Nephron progenitor cell (in vitro differentiated cells): Measurements from ENCODE around the gene ARID2.

Source experiments
- DNase-seq: peaks from one replicate; pipeline ENCODE4 v3.0.0; 2021
- H3K27ac Mint-ChIP-seq: 2 replicates; pipeline ENCODE4 v1.8.0; 2021; ENCODE audit warnings: mild to moderate bottlenecking, moderate library complexity, mixed read lengths
- H3K27me3 Mint-ChIP-seq: 2 replicates; pipeline ENCODE4 v1.8.0; 2021; ENCODE audit warnings: mild to moderate bottlenecking, low read depth, mixed read lengths; ENCODE audit not compliant: poor library complexity
- H3K36me3 Mint-ChIP-seq: 2 replicates; pipeline ENCODE4 v1.8.0; 2021; ENCODE audit warnings: low read depth, mixed read lengths
- H3K4me1 Mint-ChIP-seq: 2 replicates; pipeline ENCODE4 v1.8.0; 2021; ENCODE audit warnings: mixed read lengths
- H3K4me3 Mint-ChIP-seq: 2 replicates; pipeline ENCODE4 v1.8.0; 2021; ENCODE audit warnings: mild to moderate bottlenecking, moderate library complexity, mixed read lengths
- H3K9me3 Mint-ChIP-seq: 2 replicates; pipeline ENCODE4 v1.8.0; 2021; ENCODE audit warnings: mild to moderate bottlenecking, moderate library complexity, mixed read lengths
- CTCF ChIP-seq: fragments of 200-600 bp; sonication (generic); IDR thresholded peaks from 2 replicates; pipeline ENCODE4 v1.5.0; 2021; ENCODE audit warnings: antibody characterized with exemption

The ARID2 gene

DNA sequence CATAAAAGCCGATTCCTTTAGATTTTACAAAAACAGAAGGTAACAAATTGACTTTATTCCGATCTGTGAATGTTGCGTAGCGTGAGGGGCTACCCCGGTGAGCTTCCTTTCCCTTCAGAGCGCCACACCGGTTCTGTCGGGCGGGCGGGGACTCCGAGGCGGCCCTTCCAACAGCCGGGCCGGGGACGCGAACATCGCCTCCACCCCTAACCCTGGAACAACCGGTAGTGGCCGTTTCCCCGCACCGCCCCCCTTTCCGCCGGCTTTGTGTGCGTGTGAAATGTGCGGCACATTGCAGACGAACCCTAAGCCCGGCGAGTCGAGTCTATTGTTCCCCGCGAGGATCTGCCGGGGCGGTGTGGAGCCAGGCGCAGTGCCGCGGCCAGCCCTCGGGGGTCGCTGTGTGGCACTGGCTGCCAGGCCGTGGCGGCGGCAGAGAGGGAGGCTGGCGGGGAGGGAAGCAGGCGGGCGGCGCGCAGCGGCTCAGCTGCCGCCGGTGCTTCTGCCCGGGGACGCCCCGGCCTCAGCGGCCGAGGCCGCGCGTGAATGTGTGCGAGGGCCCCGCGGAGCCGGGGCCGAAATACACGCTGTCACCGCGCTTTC, 775 bp upstream of the ARID2 start:
- Mint-ChIP-seq H3K27ac (peak overlapping the region; percentile 100), H3K36me3 (peaks cover 17% of the 10 kb centered on the region), H3K27me3 (no peaks in the 10 kb centered on the region), H3K4me3 (peak overlapping the region; percentile 99), H3K9me3 (no peaks in the 10 kb centered on the region), H3K4me1 (peaks cover 32% of the 10 kb centered on the region)
- peak; percentile 93 for TF ChIP-seq CTCF
- peak; percentile 96 for DNase-seq

DNA sequence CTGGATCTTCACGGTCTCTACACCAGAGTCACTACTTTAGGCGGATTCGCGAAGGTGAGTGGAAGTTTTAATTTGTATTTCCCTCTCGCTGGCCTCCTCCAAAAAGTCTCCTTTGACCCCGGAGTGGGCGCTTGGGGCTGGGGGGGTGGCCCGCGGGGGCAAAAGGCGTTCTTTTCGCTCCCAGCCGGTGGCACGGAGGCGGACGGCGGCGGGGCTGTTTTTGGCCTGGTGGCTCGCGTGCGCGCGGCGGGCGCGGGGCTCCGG, 510 bp downstream of the ARID2 start:
- Mint-ChIP-seq H3K9me3 (peaks cover 7% of the 10 kb centered on the region), H3K27ac (peak overlapping the region; percentile 99), H3K27me3 (no peaks in the 10 kb centered on the region), H3K4me1 (peaks cover 32% of the 10 kb centered on the region), H3K4me3 (peak overlapping the region; percentile 99), H3K36me3 (peaks cover 30% of the 10 kb centered on the region)
- DNase-seq, result no peak
- TF ChIP-seq CTCF, result no peak

- Mint-ChIP-seq H3K4me1 (peaks cover 31% of the 10 kb centered on the region), H3K36me3 (peaks cover 36% of the 10 kb centered on the region), H3K9me3 (peaks cover 13% of the 10 kb centered on the region), H3K27ac (peak overlapping the region; percentile 97), H3K4me3 (peak overlapping the region; percentile 95), H3K27me3 (no peaks in the 10 kb centered on the region)
- DNase-seq, result peak; percentile 61
- TF ChIP-seq CTCF, result no peak
Measured at GRCh38 chr12:45730348-45731189, 1.1 kb downstream of the ARID2 start.

GRCh38 chr12:45731190-45731775, 1.8 kb downstream of the ARID2 start:
- peaks cover 19% of the 10 kb centered on the region for H3K9me3 Mint-ChIP-seq
- no peak for DNase-seq
- H3K4me3 Mint-ChIP-seq, result peak overlapping the region; percentile 95
- no peaks in the 10 kb centered on the region for H3K27me3 Mint-ChIP-seq
- H3K36me3 Mint-ChIP-seq, result peaks cover 43% of the 10 kb centered on the region
- no peak for TF ChIP-seq CTCF
- peaks cover 30% of the 10 kb centered on the region for H3K4me1 Mint-ChIP-seq
- H3K27ac Mint-ChIP-seq, result peak overlapping the region; percentile 97

DNA sequence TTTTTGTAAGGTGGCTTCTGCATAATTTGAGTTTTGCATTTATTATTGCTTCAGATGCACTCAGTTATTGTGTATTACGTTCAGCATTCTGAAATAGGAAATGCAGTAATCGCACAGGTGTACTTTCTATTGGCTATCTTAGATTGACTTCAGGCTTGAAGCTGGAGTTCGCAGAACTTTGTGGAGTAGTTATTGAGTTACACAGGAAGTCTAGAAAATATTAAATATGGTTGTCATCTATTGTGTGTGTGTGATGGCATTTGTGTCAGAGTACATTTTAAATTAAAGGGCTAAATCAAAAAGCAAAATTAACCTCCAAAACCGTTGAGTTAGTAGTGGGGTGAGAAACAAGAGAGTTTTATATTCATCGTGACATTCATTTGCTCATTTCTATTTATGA, 2.7 kb downstream of the ARID2 start:
- TF ChIP-seq CTCF, result no peak
- peaks cover 30% of the 10 kb centered on the region for H3K4me1 Mint-ChIP-seq
- H3K9me3 Mint-ChIP-seq, result peaks cover 29% of the 10 kb centered on the region
- peaks cover 53% of the 10 kb centered on the region for H3K36me3 Mint-ChIP-seq
- no peak for DNase-seq
- no peaks in the 10 kb centered on the region for H3K27me3 Mint-ChIP-seq
- peak overlapping the region; percentile 95 for H3K4me3 Mint-ChIP-seq
- H3K27ac Mint-ChIP-seq, result peak overlapping the region; percentile 97
